Coronary artery (tissue), 2 donors: ENCODE data around the gene LHX5.

Source experiments
- DNase-seq: peaks from one replicate; pipeline ENCODE4 v3.0.0-alpha.2; 2017; ENCODE audit warnings: low spot score
- H3K27ac ChIP-seq, 2 donors: fragments of 200-600 bp; sonication (generic); one replicate each; pipeline ENCODE4 v1.5.1; 2016 to 2019
- H3K4me3 ChIP-seq: fragments of 200-600 bp; sonication (generic); 2 replicates; pipeline ENCODE4 v1.5.1; 2016; ENCODE audit warnings: mild to moderate bottlenecking, moderate library complexity
- TF ChIP-seq, protein P1 (sequence below): fragments of 200-600 bp; sonication (generic); IDR thresholded peaks from one replicate; pipeline ENCODE4 v1.5.1; 2019; ENCODE audit warnings: antibody characterized with exemption

Gene LHX5

DNA sequence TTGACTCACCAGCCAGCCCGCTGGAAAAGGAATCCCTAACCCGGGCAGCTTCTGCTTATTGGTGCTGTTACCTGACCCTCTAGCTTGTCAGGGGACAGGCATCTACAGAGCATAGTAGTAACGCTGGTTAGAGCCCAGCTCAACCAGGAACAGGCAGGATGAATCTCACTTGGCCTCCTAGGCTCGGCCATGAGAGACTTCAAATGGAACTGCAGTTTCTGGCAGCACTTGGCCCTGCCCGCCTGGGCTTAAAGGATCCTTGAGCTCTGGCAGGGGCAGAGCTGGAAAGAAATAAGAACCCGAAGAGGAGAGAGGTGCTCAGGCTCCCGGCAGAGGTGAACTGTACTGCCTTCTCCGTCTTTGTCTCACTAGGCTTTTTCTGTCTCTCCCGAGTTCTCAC lies 2.3 kb upstream of the LHX5 start:
- Histone ChIP-seq H3K4me3 (no peak overlapping the region), H3K27ac (no peak overlapping the region)
- TF ChIP-seq, protein P1, sequence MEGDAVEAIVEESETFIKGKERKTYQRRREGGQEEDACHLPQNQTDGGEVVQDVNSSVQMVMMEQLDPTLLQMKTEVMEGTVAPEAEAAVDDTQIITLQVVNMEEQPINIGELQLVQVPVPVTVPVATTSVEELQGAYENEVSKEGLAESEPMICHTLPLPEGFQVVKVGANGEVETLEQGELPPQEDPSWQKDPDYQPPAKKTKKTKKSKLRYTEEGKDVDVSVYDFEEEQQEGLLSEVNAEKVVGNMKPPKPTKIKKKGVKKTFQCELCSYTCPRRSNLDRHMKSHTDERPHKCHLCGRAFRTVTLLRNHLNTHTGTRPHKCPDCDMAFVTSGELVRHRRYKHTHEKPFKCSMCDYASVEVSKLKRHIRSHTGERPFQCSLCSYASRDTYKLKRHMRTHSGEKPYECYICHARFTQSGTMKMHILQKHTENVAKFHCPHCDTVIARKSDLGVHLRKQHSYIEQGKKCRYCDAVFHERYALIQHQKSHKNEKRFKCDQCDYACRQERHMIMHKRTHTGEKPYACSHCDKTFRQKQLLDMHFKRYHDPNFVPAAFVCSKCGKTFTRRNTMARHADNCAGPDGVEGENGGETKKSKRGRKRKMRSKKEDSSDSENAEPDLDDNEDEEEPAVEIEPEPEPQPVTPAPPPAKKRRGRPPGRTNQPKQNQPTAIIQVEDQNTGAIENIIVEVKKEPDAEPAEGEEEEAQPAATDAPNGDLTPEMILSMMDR, result no peak
- no peak for DNase-seq

DNA sequence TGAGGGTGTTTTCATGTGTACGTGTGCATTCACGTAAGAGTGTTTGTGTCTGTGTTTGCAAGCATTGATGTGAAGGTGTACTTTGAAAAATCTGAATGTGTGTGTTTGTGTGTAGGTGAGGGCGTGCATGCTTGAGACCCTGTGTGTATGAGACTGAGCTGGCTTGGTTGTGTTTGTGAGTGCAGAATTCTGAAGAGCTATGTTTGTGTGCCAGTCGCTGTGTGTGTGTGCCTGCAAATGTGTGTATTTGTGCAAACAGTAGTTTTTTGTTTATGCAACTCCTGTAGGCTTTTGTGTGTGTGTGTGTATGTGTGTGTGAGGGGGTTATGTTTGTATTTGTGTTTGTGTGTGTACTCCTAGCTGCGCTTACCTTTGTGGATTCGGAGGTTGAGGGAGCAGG lies 1.7 kb upstream of the LHX5 start:
- DNase-seq, result no peak
- Histone ChIP-seq H3K4me3 (no peak overlapping the region), H3K27ac (no peak overlapping the region)
- TF ChIP-seq, protein P1, result no peak

DNA sequence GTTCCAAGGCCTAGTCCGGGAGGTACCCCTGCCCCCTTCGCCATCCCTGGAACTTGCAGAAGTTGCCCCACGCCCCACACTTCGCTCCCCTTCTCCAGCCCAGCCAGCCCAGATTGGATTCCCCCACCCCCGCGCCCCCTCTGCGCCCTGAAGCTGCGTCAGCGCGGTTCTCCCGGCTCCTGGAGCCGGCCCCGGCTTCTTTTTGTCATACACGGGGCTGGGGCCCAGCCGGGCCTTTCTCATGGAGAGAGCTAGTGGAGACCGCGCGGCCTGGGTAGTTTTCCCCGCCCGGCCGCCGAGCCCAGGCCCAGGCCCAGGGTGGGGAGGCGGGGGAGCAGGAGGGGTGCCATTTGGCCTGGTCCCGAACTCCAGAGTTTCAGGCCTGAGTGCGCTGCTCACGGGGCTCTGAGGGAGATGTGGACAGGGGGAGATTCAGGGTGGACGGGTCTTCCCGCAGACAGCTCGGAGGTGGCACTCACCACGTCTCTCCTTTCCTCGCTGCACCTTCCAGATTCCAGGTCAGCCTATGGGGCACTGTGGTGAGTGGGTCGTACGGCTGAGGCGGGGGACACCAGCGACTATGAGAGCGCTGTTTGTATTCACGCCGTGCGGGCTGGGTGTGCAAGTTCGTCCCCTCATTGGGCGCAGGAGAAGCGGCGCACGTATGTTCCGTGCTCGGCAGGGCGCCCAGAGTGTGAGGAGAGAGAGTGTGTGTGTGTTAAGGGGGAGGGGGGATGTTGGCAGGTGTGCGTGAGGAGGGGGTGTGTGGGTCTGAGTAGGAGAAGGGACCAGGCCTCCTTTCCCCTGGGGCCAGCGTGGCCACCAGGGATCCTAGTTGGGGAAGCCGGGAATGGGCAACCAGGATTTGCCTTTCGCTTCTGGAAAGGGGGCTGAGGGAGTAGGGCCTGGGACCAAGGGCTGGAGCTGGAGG lies 785 bp upstream of the LHX5 start:
- DNase-seq, result no peak
- Histone ChIP-seq H3K27ac (no peak overlapping the region), H3K4me3 (no peak overlapping the region)
- TF ChIP-seq, protein P1, result no peak

DNA sequence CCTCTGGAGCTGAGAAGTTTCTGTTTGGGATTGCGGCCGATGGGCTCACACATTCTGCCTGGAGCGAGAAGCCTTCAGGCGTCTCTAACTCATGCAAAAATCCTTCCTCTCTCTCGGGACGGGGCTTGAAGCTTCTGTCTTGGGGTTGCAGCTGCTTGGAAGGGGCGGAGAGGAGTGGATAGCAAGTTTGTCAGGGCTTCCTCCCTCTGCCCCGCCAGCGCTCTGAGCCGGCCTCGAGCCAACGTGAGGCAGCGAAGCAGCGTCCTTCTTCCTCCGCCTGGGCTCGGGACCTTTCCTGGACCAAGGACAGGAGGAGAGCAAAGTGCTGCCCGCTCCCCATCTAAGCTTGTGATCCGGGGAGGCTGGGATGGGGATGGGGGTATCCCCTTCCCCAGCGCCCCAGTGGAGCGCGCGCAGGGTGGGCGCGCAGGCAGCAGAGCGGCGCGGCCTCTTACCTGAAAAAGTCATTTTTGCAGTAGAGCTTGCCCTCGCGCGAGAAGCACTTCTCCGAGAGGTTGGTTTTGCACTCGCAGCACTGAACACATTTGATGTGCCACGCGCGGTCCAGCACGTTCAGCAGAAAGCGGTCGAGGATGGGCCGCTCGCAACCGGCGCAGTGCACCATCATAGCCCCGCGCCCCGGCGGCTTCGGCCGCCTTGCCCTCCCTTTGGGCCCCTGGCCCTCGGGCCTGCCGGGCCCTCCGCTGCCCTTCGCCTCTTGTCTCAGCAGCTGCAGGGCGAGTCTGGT lies 626 bp downstream of the LHX5 start:
- H3K4me3 ChIP-seq, result no peak overlapping the region
- no peak overlapping the region for H3K27ac ChIP-seq
- TF ChIP-seq, protein P1, result no peak
- DNase-seq, result no peak

DNA sequence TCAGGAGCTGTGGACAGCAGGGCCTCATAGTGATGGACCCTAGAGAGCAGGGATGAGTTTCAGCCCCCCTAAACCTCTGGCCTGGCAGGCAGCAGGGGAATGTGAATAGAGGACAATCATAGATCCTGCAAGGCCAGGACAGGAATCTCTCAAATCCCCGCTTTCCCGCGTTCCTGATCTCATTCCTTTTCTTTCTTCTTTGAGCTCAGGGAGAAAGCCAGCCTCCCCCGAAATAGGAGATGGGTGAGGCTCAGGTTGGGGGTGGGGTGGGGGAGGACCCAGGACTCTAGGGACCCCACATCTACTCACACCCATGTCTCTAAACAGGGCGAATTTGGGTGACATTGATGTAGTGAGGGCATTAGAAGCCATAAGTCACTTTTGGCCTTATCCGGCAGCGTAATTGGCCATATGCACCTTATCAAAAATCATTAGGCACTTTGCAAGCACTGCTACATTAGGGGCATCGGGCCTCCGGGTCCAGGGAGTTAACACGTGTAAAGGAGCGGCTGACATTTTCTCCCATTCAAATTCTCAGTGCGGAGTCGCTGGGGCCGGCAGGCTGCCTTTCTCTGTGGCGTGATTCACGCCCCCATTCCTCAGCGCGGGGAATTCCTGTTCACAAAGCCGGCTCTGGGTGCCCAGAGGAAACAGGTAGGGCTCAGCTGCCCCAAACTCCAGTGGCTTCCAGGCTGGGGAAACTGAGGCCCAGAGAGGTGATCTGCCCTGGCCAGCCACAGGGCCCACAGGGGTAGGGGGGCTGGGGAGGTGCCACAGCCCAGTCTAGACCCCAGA lies 1.5 kb downstream of the LHX5 start:
- no peak for DNase-seq
- H3K4me3 ChIP-seq, result no peak overlapping the region
- no peak overlapping the region for H3K27ac ChIP-seq
- TF ChIP-seq, protein P1, result no peak

DNA sequence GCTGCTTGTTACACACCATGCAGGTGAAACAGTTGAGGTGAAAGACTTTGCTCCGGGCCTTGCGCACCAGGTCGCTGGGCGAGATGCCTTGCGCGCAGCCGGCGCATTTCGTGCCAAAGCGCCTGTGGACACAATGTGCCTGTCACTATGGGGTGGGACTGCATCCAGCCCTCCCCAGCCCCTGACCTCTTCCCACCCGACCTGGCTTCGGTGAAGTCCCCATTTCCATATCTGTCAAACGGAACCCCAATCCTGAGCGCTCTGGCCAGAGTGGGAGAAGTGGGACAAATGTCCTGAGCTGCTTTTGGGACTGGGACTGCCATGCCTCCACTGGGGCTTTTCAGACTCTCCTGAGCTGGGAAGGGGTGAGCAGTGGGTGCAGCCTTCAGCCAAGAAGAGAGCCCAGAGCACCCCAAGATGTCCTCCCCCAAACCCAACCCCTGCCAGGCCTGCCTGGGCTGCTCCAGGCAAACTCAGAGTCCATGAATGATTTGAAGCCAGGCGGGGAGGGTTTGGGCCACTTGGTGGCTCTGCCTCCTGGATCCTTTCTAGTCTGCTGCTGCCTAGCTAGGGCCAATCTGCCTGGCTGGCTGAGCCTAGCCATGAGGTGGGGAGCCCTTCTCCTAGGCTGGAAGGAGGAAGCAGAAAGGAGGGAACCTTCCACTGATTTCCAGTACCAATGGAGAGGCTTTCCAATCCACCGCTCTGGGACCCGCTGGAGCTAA lies 2.3 kb downstream of the LHX5 start:
- DNase-seq, result no peak

More for the DNA sequence above, 2.3 kb downstream of the LHX5 start:
- TF ChIP-seq, protein P1, result no peak
- no peak overlapping the region for H3K27ac ChIP-seq
- no peak overlapping the region for H3K4me3 ChIP-seq
